ENCODE data around the gene TLR3.

Gene TLR3

GRCh38 chr4:186061921-186062320 lies 7.0 kb upstream of the TLR3 start:
- ChIA-PET POLR2A (ENCODE audit: low non-redundant PET) (no interaction called here), CTCF (no interaction called here)
- no peak for TF ChIP-seq CTCF (conservative IDR thresholded peaks at IDR 0.05; ENCODE audit: low read depth)
- no peak for DNase-seq (ENCODE audit: low spot score)
- no peak overlapping the region for H3K27ac ChIP-seq

GRCh38 chr4:186067757-186068385 lies 1.1 kb upstream of the TLR3 start:
- H3K27ac ChIP-seq, result no peak overlapping the region
- no peak for DNase-seq (ENCODE audit: low spot score)
- ChIA-PET POLR2A (ENCODE audit: low non-redundant PET) (no interaction called here), CTCF (interaction anchor here (1.0 kb wide), 1 partner anchor 17 kb away, joined by 3 read pairs; no protein-coding TSS in a partner anchor)
- no peak for TF ChIP-seq CTCF (conservative IDR thresholded peaks at IDR 0.05; ENCODE audit: low read depth)

- ChIA-PET CTCF (interaction anchor here (0.8 kb wide), 1 partner anchor 49 kb away, joined by 3 read pairs; no protein-coding TSS in a partner anchor), POLR2A (ENCODE audit: low non-redundant PET) (no interaction called here)
- TF ChIP-seq CTCF (conservative IDR thresholded peaks at IDR 0.05; ENCODE audit: low read depth), result no peak
- no peak overlapping the region for H3K27ac ChIP-seq
- no peak for DNase-seq (ENCODE audit: low spot score)
Measured at GRCh38 chr4:186069729-186070128, 773 bp downstream of the TLR3 start.

GRCh38 chr4:186072516-186072915 lies 3.6 kb downstream of the TLR3 start:
- POLR2A ChIA-PET (ENCODE audit: low non-redundant PET), result no interaction called here
- H3K27ac ChIP-seq, result no peak overlapping the region
- no peak for DNase-seq (ENCODE audit: low spot score)
- CTCF ChIA-PET, result interaction anchor here (0.6 to 0.7 kb wide), 2 partner anchors 28 to 1004 kb away, joined by 3 read pairs; no protein-coding TSS in a partner anchor
- no peak for TF ChIP-seq CTCF (conservative IDR thresholded peaks at IDR 0.05; ENCODE audit: low read depth)

- no peak for TF ChIP-seq CTCF (conservative IDR thresholded peaks at IDR 0.05; ENCODE audit: low read depth)
- POLR2A ChIA-PET (ENCODE audit: low non-redundant PET), result no interaction called here
- no peak for DNase-seq (ENCODE audit: low spot score)
- no peak overlapping the region for H3K27ac ChIP-seq
- CTCF ChIA-PET, result no interaction called here
Measured at GRCh38 chr4:186074189-186074588, 5.2 kb downstream of the TLR3 start.

GRCh38 chr4:186078981-186079638 lies 10.2 kb downstream of the TLR3 start:
- TF ChIP-seq CTCF (conservative IDR thresholded peaks at IDR 0.05; ENCODE audit: low read depth), result no peak
- H3K27ac ChIP-seq, result no peak overlapping the region
- CTCF ChIA-PET, result no interaction called here
- no peak for DNase-seq (ENCODE audit: low spot score)
- POLR2A ChIA-PET (ENCODE audit: low non-redundant PET), result no interaction called here
